ENCODE data around the gene NARS2.
"Not testable (repeated sequence)": the region's sequence is repeated elsewhere in the genome, so short reads cannot be mapped to it uniquely, and the experiment has no call there.

The NARS2 gene

GRCh38 chr11:78574386-78575381, at the start of gene NARS2:
Gene NARS2, minus strand, starts transcription at chr11:78574864. Its CDS starts 376 bp downstream, at chr11:78574488.
- in situ Hi-C loops (cut with MboI; ENCODE audit: low sequenced_read_pairs), result no loop called here

GRCh38 chr11:78622666-78623065, 48.0 kb upstream of the NARS2 start:
- in situ Hi-C loops (cut with MboI; ENCODE audit: low sequenced_read_pairs), result no loop called here

GRCh38 chr11:78620159-78620558, 45.5 kb upstream of the NARS2 start:
- in situ Hi-C loops (cut with MboI; ENCODE audit: low sequenced_read_pairs), result no loop called here

GRCh38 chr11:78615724-78616123, 41.1 kb upstream of the NARS2 start:
- in situ Hi-C loops (cut with MboI; ENCODE audit: low sequenced_read_pairs), result no loop called here

GRCh38 chr11:78613378-78613813, 38.7 kb upstream of the NARS2 start:
- in situ Hi-C loops (cut with MboI; ENCODE audit: low sequenced_read_pairs), result no loop called here

GRCh38 chr11:78612721-78613377, 38.2 kb upstream of the NARS2 start:
- in situ Hi-C loops (cut with MboI; ENCODE audit: low sequenced_read_pairs), result no loop called here

- in situ Hi-C loops (cut with MboI; ENCODE audit: low sequenced_read_pairs), result not testable (repeated sequence)
Observed at GRCh38 chr11:78609321-78609720, 34.7 kb upstream of the NARS2 start.

GRCh38 chr11:78607696-78608095, 33.0 kb upstream of the NARS2 start:
- in situ Hi-C loops (cut with MboI; ENCODE audit: low sequenced_read_pairs), result no loop called here

GRCh38 chr11:78606667-78607066, 32.0 kb upstream of the NARS2 start:
- in situ Hi-C loops (cut with MboI; ENCODE audit: low sequenced_read_pairs), result no loop called here

GRCh38 chr11:78605296-78605695, 30.6 kb upstream of the NARS2 start:
- in situ Hi-C loops (cut with MboI; ENCODE audit: low sequenced_read_pairs), result no loop called here

GRCh38 chr11:78603792-78604191, 29.1 kb upstream of the NARS2 start:
- in situ Hi-C loops (cut with MboI; ENCODE audit: low sequenced_read_pairs), result no loop called here

- in situ Hi-C loops (cut with MboI; ENCODE audit: low sequenced_read_pairs), result not testable (repeated sequence)
Observed at GRCh38 chr11:78602771-78603170, 28.1 kb upstream of the NARS2 start.

- in situ Hi-C loops (cut with MboI; ENCODE audit: low sequenced_read_pairs), result not testable (repeated sequence)
Observed at GRCh38 chr11:78601066-78601465, 26.4 kb upstream of the NARS2 start.

- in situ Hi-C loops (cut with MboI; ENCODE audit: low sequenced_read_pairs), result not testable (repeated sequence)
Observed at GRCh38 chr11:78597579-78597978, 22.9 kb upstream of the NARS2 start.

- in situ Hi-C loops (cut with MboI; ENCODE audit: low sequenced_read_pairs), result no loop called here
Observed at GRCh38 chr11:78595436-78596130, 20.9 kb upstream of the NARS2 start.

- in situ Hi-C loops (cut with MboI; ENCODE audit: low sequenced_read_pairs), result no loop called here
Observed at GRCh38 chr11:78594814-78595213, 20.1 kb upstream of the NARS2 start.

GRCh38 chr11:78588517-78588916, 13.9 kb upstream of the NARS2 start:
- in situ Hi-C loops (cut with MboI; ENCODE audit: low sequenced_read_pairs), result no loop called here

- in situ Hi-C loops (cut with MboI; ENCODE audit: low sequenced_read_pairs), result no loop called here
Observed at GRCh38 chr11:78587446-78587845, 12.8 kb upstream of the NARS2 start.

- in situ Hi-C loops (cut with MboI; ENCODE audit: low sequenced_read_pairs), result no loop called here
Observed at GRCh38 chr11:78586452-78587046, 11.9 kb upstream of the NARS2 start.

- in situ Hi-C loops (cut with MboI; ENCODE audit: low sequenced_read_pairs), result no loop called here
Observed at GRCh38 chr11:78583889-78584288, 9.2 kb upstream of the NARS2 start.

GRCh38 chr11:78577495-78577894, 2.8 kb upstream of the NARS2 start:
- in situ Hi-C loops (cut with MboI; ENCODE audit: low sequenced_read_pairs), result no loop called here

Measured in hTERT RPE-1 (cell line).